H1 (cell line): ENCODE results near the gene DNAL1. TPM values are rescaled to one million over a fixed set of nuclear protein-coding genes. Genes with fewer than 3 reads are reported as not detected.

ENCODE experiments used
- ATF2 ChIP-seq: IDR thresholded peaks from 2 replicates; pipeline ENCODE4 v1.6.1; 2012; ENCODE audit warnings: low read length, inconsistent platforms
- EP300 ChIP-seq, 2 experiments: IDR thresholded peaks; 1 replicate in 1 of 2; 2 replicates in 1 of 2; pipeline ENCODE4 v1.6.1; 2011 to 2012; ENCODE audit warnings: low read depth in 2 of 2, low read length in 2 of 2, mild to moderate bottlenecking in 2 of 2, borderline replicate concordance in 1 of 2, inconsistent platforms in 1 of 2, moderate library complexity in 1 of 2
- polyA plus RNA-seq, 7 experiments: library from polyadenylated mRNA; depleted of rRNA in 3 of 7; stranded (reverse) in 5 of 7; unstranded in 2 of 7; fragments of >200 nt in 5 of 7; fragments of 200-250 nt in 2 of 7; gene quantifications; 1 replicate in 5 of 7; 2 replicates in 1 of 7; 4 replicates in 1 of 7; pipeline versions ENCODE4 v1.2.1 to v1.2.3, GENCODE V29; 2011 to 2013; ENCODE audit warnings: missing spikeins in 2 of 7, mixed read lengths in 2 of 7
- total RNA-seq: library from RNA; stranded (reverse); fragmentation: NEBNext Ultra II Directional; extraction: Animal tissue kit (Norgen Biotek cat#: 25700); gene quantifications from 2 replicates; pipeline ENCODE4 v1.2.1, GENCODE V29; 2021
- TF ChIP-seq, protein P1 (sequence below): IDR thresholded peaks from 2 replicates; pipeline ENCODE4 v1.6.1; 2011; ENCODE audit warnings: low read depth, mild to moderate bottlenecking, low read length; ENCODE audit not compliant: insufficient read depth

Gene DNAL1
- total and polyA plus RNA-seq, 2 of the 8 experiments (the other 6 are each of a cell fraction or from before 2014, with no cell fraction given): 2.8 to 16.8 TPM

GRCh38 chr14:73736842-73737241, 92.1 kb downstream of the DNAL1 start (continued):
- TF ChIP-seq, protein P1, sequence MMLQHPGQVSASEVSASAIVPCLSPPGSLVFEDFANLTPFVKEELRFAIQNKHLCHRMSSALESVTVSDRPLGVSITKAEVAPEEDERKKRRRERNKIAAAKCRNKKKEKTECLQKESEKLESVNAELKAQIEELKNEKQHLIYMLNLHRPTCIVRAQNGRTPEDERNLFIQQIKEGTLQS: no peak
- no peak for TF ChIP-seq ATF2
- TF ChIP-seq EP300 (IDR thresholded peaks at IDR 0.05; ENCODE audit: borderline replicate concordance in 1 of 2, low read depth in 2 of 2, low read length in 2 of 2): no peak
